Measurements from ENCODE around the gene LTBP1.

Gene LTBP1

DNA sequence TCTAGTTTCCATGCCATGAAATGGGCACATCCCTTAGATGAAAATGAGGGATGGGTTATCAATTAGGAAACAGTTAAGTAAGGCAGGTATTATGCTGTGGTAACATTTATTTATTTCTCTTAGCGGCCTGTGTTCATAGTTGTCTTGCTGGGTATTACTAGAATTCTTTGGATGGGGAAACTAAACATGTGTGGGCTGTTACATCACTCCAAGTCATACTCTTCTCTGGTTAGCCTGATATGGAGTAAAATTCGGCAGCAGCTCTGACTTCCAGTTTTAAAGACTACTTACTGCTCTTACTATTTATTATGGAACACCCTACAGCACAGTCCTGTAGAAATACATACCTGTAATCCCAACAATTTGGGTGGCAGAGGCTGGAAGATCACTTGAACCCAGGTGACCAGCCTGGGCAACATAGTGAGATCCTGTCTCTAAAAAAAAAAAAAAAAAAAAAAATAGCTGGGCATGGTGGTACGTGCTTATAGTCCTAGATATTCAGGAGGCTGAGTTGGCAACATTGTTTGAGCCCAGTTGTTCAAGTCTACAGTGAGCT is 496.6 kb downstream of the LTBP1 start:
- no peak for DNase-seq

DNA sequence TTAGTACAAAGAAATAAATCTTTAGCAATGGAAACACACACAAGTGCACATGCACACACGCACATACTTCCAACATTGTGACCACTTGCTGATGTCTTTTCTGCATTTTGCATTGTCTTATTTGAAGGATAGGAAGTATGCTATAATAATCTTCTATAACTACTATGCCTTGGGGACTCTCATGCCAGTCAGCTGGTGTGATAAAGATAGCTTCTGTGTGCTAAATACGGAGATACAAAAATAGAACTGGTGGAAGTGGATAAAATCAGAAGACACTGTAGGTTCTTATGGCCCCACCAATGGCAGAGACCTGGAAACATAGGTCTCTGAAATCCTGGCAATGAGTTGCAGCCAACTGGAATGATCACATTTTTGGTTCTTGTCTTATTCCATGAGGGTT is 498.2 kb downstream of the LTBP1 start:
- DNase-seq, result no peak

DNA sequence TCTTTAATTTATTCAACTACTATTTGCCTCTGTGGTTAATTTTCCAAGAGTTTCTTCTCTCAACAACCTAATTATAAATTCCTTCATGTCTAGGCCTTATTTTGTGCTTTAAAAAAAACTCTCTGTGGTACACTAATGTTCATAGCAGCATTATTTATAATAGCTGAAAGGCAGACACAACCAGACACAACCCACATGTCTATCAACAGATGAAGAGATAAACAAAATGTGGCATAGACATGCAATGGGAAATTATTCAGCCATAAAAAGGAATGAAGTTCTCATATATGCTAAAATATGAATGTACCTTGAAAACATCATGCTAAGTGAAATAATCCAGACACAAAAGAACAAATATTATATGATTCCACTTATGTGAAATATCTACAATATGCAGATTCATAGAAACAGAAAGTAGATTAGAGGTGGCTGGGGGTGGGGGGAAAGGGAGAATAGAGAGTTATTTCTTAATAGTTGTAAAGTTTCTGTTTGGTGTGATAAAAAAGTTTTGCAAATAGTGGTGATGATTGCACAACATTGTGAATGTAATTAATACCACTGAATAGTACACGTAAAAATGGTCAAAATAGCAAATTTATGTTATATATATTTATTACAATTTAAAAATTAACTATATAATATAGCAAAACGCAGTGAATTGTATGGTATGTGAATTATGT is 501.6 kb downstream of the LTBP1 start:
- no peak for DNase-seq

Measured in NCI-H1436 (cell line).